SJCRH30 (cell line): ENCODE measurements around the gene SLC39A13. TPM values are rescaled to one million over a fixed set of nuclear protein-coding genes. Genes with fewer than 3 reads are reported as not detected.
A peak's percentile ranks its signal among the peaks of the same experiment; 100 is the strongest.

ENCODE experiments used
- DNase-seq, 2 experiments: peaks; one replicate each; pipeline ENCODE4 v3.0.0-alpha.2; 2015 to 2020
- H3K27ac ChIP-seq: fragments of 250-450 bp; sonication (Bioruptor Pico); 2 replicates; pipeline ENCODE4 v1.5.1; 2020; ENCODE audit warnings: mild to moderate bottlenecking, moderate library complexity
- H3K27me3 ChIP-seq: fragments of 250-450 bp; sonication (Bioruptor Pico); 2 replicates; pipeline ENCODE4 v1.5.1; 2020; ENCODE audit warnings: mild to moderate bottlenecking, moderate library complexity
- H3K36me3 ChIP-seq: fragments of 250-450 bp; sonication (Bioruptor Pico); 2 replicates; pipeline ENCODE4 v1.5.1; 2020; ENCODE audit warnings: mild to moderate bottlenecking, moderate library complexity
- H3K4me1 ChIP-seq: fragments of 250-450 bp; sonication (Bioruptor Pico); 2 replicates; pipeline ENCODE4 v1.5.1; 2020; ENCODE audit warnings: mild to moderate bottlenecking, moderate library complexity
- H3K4me3 ChIP-seq: fragments of 250-450 bp; sonication (Bioruptor Pico); 2 replicates; pipeline ENCODE4 v1.5.1; 2020; ENCODE audit warnings: mild to moderate bottlenecking, moderate library complexity
- H3K9me3 ChIP-seq: fragments of 250-450 bp; sonication (Bioruptor Pico); replicated peaks from 2 replicates; pipeline ENCODE4 v1.5.1; 2020; ENCODE audit warnings: mild to moderate bottlenecking, moderate library complexity
- total RNA-seq: library from RNA; depleted of rRNA; stranded (reverse); fragments of >200 nt; shearing (Covaris generic); gene quantifications from 2 replicates; pipeline ENCODE4 v1.2.3, GENCODE V29; 2014

SLC39A13 gene
- total RNA-seq, 1 experiment from 2014 or later, result 24.4 TPM

- Histone ChIP-seq H3K27me3 (no peaks in the 10 kb centered on the region), H3K4me1 (peaks cover 26% of the 10 kb centered on the region), H3K27ac (no peak overlapping the region), H3K36me3 (peaks cover 48% of the 10 kb centered on the region), H3K4me3 (no peak overlapping the region), H3K9me3 (no peaks in the 10 kb centered on the region)
- no peak for DNase-seq
Observed at GRCh38 chr11:47418454-47419259, 10.3 kb downstream of the SLC39A13 start.

DNA sequence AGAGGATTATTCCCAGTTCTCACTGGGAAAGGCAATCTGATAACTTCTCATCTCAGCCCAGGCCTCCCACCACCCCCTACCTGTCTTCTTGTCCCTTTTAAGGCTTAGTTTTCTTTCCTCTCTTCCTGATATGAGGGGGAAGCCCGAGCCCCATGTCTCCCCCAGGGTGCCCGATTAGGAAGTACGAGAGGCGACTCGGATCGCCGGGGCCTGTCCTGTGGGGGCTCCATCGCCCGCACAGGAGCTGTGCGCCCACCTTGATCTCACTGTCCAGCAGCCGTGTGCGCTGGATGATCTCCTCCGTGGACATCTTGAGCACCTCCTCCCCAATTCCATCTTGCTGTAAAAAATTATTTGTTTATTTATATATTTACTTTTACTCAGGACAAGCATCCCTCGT lies 17.2 kb downstream of the SLC39A13 start:
- peak overlapping the region; percentile 90 for H3K4me3 ChIP-seq
- no peaks in the 10 kb centered on the region for H3K27me3 ChIP-seq
- H3K4me1 ChIP-seq, result peaks cover 6% of the 10 kb centered on the region

GRCh38 chr11:47426062-47426956 lies 17.9 kb downstream of the SLC39A13 start, which contains the start of gene PSMC3:
TSS of gene PSMC3 (minus strand) at chr11:47426439. CDS start at chr11:47426279, 160 bp downstream.
- Histone ChIP-seq H3K36me3 (peaks cover 29% of the 10 kb centered on the region), H3K9me3 (no peaks in the 10 kb centered on the region), H3K4me3 (peak within 1 kb of the TSS; percentile 90), H3K4me1 (peaks cover 6% of the 10 kb centered on the region), H3K27me3 (no peaks in the 10 kb centered on the region), H3K27ac (peak within 1 kb of the TSS; percentile 96)
- DNase-seq, result peak; percentile 99

More for the DNA sequence above, 17.2 kb downstream of the SLC39A13 start:
- H3K9me3 ChIP-seq, result no peaks in the 10 kb centered on the region
- peaks cover 33% of the 10 kb centered on the region for H3K36me3 ChIP-seq
- no peak for DNase-seq
- peak overlapping the region; percentile 96 for H3K27ac ChIP-seq

- H3K4me3 ChIP-seq, result no peak overlapping the region
- H3K27ac ChIP-seq, result no peak overlapping the region
- H3K27me3 ChIP-seq, result no peaks in the 10 kb centered on the region
- H3K9me3 ChIP-seq, result no peaks in the 10 kb centered on the region
- H3K4me1 ChIP-seq, result peaks cover 13% of the 10 kb centered on the region
- H3K36me3 ChIP-seq, result 0 out of 2 replicates have a peak, but pooled peaks cover under 1% of the 10 kb centered on the region
- DNase-seq, result no peak
Observed at GRCh38 chr11:47430524-47430923, 22.1 kb downstream of the SLC39A13 start.

DNA sequence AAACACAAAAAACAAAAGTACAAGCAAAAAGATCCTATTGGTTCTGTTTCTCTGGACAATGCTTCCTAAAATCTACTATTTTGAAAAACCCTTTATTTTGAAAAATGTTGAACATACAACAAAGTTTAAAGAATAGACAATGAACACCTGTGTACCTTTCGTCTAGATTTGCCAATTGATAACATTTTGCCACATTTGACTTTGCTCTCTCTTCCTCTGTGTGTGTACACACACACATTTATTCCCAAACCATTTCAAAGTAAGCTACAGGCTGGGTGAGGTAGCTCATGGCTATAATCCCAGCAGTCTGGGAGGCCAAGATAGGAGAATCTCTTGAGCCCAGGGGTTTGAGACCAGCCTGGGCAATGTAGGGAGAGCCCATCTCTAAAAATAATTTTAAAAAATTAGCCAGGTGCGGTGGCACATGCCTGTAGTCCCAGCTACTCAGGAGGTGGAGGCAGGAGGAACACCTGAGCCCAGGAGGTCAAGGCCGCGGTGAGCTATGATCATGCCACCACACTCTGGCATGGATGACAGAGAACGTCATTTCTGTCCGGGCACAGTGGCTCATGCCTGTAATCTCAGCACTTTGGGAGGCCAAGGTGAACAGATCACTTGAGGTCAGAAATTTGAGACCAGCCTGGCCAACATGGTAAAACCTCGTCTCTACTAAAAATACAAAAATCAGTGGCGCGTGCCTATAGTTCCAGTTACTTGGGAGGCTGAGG lies 23.1 kb downstream of the SLC39A13 start:
- Histone ChIP-seq H3K27me3 (no peaks in the 10 kb centered on the region), H3K4me3 (no peak overlapping the region), H3K36me3 (no peaks in the 10 kb centered on the region), H3K4me1 (peaks cover 13% of the 10 kb centered on the region), H3K27ac (no peak overlapping the region), H3K9me3 (no peaks in the 10 kb centered on the region)
- no peak for DNase-seq

DNA sequence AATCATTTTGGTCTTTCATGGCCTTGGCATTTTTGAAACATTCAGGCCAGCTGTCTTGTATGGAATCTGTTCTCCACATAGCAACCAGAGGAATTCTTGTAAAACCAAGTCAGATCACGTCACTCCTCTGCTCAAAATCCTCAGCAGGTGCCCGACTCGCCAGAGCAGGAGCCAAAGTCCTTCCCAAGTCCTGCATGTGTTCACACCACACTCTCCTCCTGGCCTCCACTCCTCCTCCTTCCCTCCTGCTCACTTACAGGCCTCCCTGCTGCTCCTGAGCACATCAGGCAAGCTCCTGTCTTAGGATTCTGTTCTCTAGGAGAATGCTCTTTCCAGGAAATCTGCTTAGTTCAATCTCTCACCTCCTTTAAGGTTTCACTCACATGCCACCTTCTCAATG lies 24.8 kb downstream of the SLC39A13 start:
- no peaks in the 10 kb centered on the region for H3K27me3 ChIP-seq
- peaks cover 6% of the 10 kb centered on the region for H3K4me1 ChIP-seq
- no peaks in the 10 kb centered on the region for H3K36me3 ChIP-seq
- H3K27ac ChIP-seq, result no peak overlapping the region
- no peak overlapping the region for H3K4me3 ChIP-seq
- peak; percentile 85 for DNase-seq
- H3K9me3 ChIP-seq, result no peaks in the 10 kb centered on the region

DNA sequence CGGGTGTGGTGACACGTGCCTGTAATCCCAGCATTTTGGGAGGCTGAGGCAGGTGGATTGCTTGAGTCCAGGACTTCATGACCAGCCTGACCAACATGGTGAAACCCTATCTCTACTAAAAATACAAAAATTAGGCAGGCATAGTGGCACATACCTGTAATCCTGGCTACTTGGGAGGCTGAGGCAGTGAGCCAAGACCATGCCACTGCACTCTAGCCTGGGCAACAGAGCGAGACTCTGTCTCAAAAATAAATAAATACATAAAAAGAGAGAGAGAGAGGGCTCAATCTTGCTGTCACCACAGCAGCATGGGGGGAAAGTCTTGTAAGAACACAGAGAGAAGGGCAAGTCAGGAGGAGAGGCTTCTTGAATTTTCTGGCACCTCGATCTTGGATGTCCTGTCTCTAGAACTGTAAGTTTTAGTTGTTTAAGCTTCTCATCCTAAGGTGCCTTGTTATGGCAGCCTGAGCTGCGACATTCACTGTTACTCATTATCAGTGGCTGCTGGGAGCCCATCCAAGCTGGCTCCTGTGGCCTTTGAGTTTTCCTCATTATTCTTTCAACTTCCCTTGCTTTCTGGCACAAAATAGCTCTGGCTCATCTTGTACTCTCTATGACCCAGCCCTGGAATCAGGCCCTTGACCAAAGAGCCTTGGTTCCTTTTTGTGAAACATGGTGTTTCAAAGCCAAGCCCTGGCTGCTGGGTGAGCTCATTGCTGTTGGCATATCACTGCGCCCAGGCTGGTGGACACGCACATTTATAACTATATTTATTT lies 25.8 kb downstream of the SLC39A13 start:
- no peaks in the 10 kb centered on the region for H3K36me3 ChIP-seq
- peaks cover 6% of the 10 kb centered on the region for H3K4me1 ChIP-seq
- H3K27ac ChIP-seq, result no peak overlapping the region
- no peaks in the 10 kb centered on the region for H3K27me3 ChIP-seq
- no peak overlapping the region for H3K4me3 ChIP-seq
- no peaks in the 10 kb centered on the region for H3K9me3 ChIP-seq
- DNase-seq, result no peak

GRCh38 chr11:47435687-47436086 lies 27.3 kb downstream of the SLC39A13 start:
- Histone ChIP-seq H3K4me3 (no peak overlapping the region), H3K36me3 (0 out of 2 replicates have a peak, but pooled peaks cover 4% of the 10 kb centered on the region), H3K27ac (no peak overlapping the region), H3K9me3 (no peaks in the 10 kb centered on the region), H3K4me1 (peaks cover 6% of the 10 kb centered on the region), H3K27me3 (no peaks in the 10 kb centered on the region)
- no peak for DNase-seq

GRCh38 chr11:47436726-47437125 lies 28.3 kb downstream of the SLC39A13 start:
- Histone ChIP-seq H3K36me3 (peaks cover 8% of the 10 kb centered on the region; the same call in 1 of the 2 replicates), H3K4me1 (peaks cover 6% of the 10 kb centered on the region), H3K27me3 (no peaks in the 10 kb centered on the region), H3K4me3 (no peak overlapping the region), H3K9me3 (no peaks in the 10 kb centered on the region), H3K27ac (no peak overlapping the region)
- DNase-seq, result no peak

DNA sequence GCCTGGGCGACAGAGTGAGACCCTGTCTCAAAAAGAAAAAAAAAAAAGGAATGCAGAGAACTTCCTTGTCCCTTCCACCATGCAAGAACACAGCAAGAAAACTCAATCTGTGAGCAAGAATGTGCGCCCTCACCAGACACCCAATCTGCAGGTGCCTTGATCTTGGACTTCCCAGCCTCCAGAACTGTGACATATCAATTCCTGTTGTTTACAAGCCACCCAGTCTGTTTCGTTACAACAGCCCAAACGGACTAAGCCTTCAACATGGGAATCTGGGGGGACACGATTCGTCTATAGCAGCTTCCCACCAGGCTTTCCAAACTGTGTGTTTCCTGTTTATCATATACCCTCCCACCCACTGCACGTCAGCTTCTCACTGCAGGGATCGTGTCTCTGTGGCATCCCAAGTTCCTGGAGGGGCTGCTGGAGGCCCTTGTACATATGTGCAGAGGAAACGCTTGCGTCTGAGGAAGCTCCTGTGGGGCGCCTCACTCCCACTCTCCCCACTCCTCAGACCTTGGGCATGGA lies 28.9 kb downstream of the SLC39A13 start:
- H3K9me3 ChIP-seq, result no peaks in the 10 kb centered on the region
- DNase-seq, result no peak
- H3K4me1 ChIP-seq, result peaks cover 6% of the 10 kb centered on the region
- peaks cover 14% of the 10 kb centered on the region; the same call in 1 of the 2 replicates for H3K36me3 ChIP-seq
- H3K4me3 ChIP-seq, result no peak overlapping the region
- no peaks in the 10 kb centered on the region for H3K27me3 ChIP-seq
- H3K27ac ChIP-seq, result no peak overlapping the region

DNA sequence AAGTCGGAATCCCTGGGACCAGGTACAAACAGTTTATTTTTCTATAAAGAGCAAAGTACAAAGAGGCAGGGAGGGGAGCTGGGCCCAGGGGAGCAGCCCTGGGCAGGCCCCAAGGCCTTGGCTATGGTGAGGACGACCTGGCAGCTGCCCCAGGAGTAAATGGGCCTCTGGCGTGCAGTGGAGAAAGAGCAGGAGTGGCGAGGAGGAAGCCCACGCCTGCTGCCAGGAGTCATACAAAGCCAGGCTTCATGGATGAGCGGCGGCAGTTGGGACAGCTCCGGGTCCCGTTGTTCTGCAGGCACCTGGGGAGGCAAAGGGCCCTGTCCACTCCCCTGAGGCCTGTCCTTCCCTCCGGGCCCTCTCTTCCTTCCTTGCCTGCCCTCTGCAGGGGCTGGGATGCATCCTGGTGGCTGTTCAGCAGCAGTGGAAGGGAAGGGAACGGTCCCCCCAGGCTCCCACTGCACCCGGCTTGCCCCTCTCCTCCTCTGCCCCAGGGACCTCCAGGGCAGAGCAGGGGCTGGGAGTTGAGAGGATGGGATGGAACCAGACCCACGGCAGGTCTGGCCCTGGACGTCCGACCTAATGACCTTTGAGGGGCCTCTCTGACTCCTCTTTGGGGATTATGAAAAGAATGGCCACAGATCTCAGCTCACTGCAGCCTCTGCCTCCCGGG lies 29.5 kb downstream of the SLC39A13 start:
- DNase-seq, result no peak

GRCh38 chr11:47438721-47439120 lies 30.3 kb downstream of the SLC39A13 start:
- no peak for DNase-seq
- H3K9me3 ChIP-seq, result no peaks in the 10 kb centered on the region
- H3K4me1 ChIP-seq, result no peaks in the 10 kb centered on the region
- H3K27me3 ChIP-seq, result no peaks in the 10 kb centered on the region
- no peak overlapping the region for H3K27ac ChIP-seq
- peaks cover 27% of the 10 kb centered on the region for H3K36me3 ChIP-seq
- H3K4me3 ChIP-seq, result no peak overlapping the region

More for the DNA sequence above, 29.5 kb downstream of the SLC39A13 start:
- Histone ChIP-seq H3K36me3 (peaks cover 20% of the 10 kb centered on the region), H3K27me3 (no peaks in the 10 kb centered on the region), H3K27ac (no peak overlapping the region), H3K9me3 (no peaks in the 10 kb centered on the region), H3K4me1 (peaks cover 4% of the 10 kb centered on the region), H3K4me3 (no peak overlapping the region)

GRCh38 chr11:47440054-47440476 lies 31.7 kb downstream of the SLC39A13 start:
- H3K27me3 ChIP-seq, result no peaks in the 10 kb centered on the region
- no peak overlapping the region for H3K27ac ChIP-seq
- no peak for DNase-seq
- H3K4me3 ChIP-seq, result no peak overlapping the region
- peaks cover 32% of the 10 kb centered on the region for H3K36me3 ChIP-seq
- no peaks in the 10 kb centered on the region for H3K9me3 ChIP-seq
- H3K4me1 ChIP-seq, result no peaks in the 10 kb centered on the region
